Testis (tissue), 3 donors: ENCODE results near the gene TBC1D24. TPM values are rescaled to one million over a fixed set of nuclear protein-coding genes. Genes with fewer than 3 reads are reported as not detected.

Experiments used
- DNase-seq: peaks from one replicate; pipeline ENCODE4 v3.0.0-alpha.2; 2019
- H3K27ac ChIP-seq, 2 donors: fragments of 200-600 bp; sonication (generic); one replicate each; pipeline ENCODE4 v1.5.1; 2019
- H3K27me3 ChIP-seq: fragments of 200-600 bp; sonication (generic); one replicate; pipeline ENCODE4 v1.5.1; 2019
- H3K36me3 ChIP-seq: fragments of 200-600 bp; sonication (generic); one replicate; pipeline ENCODE4 v1.5.1; 2017; ENCODE audit warnings: low read depth; ENCODE audit errors: missing control alignments
- H3K4me1 ChIP-seq: fragments of 200-600 bp; sonication (generic); one replicate; pipeline ENCODE4 v1.5.1; 2019
- H3K4me3 ChIP-seq, 2 donors: fragments of 200-600 bp; sonication (generic); one replicate each; pipeline ENCODE4 v1.5.1; 2017 to 2019
- H3K9me3 ChIP-seq: fragments of 200-600 bp; sonication (generic); one replicate; pipeline ENCODE4 v1.5.1; 2017
- CTCF ChIP-seq, 3 experiments: fragments of 450-650 bp in 2 of 3; fragments of 200-600 bp in 1 of 3; sonication (generic) in 1 of 3; IDR thresholded peaks; one replicate each; pipeline ENCODE4 v1.5.1; 2016 to 2019; ENCODE audit warnings: antibody characterized with exemption in 3 of 3, mild to moderate bottlenecking in 2 of 3, moderate library complexity in 1 of 3
- POLR2A ChIP-seq: fragments of 450-650 bp; IDR thresholded peaks from one replicate; pipeline ENCODE4 v1.6.1; 2017; ENCODE audit warnings: antibody characterized with exemption, mild to moderate bottlenecking, moderate library complexity
- WGBS, 2 donors: methylation state at CpG; one replicate each; pipeline ENCODE4 v1.1.5; 2018; 5-methylcytosine and 5-hydroxymethylcytosine counted together
- intact Hi-C: fragments of 100-400 bp; cut with DNase I; formaldehyde crosslinking; loops from one replicate; pipeline ENCODE4 v1.15.1; 2023; ENCODE audit warnings: low total_unique reads
- polyA plus RNA-seq: library from polyadenylated mRNA; stranded (reverse); fragments of 350-450 nt; fragmentation: Illumina TruSeq; extraction: RNeasy Lipid Tissue Mini Kit (QIAGEN cat#74804); gene quantifications from one replicate; pipeline ENCODE4 v1.2.3, GENCODE V29; 2014; ENCODE audit warnings: low read depth, low replicate concordance; ENCODE audit not compliant: insufficient read depth
- total RNA-seq, 2 donors: library from RNA; depleted of rRNA; stranded (reverse); fragments of >200 nt; gene quantifications; one replicate each; pipeline ENCODE4 v1.2.3, GENCODE V29; 2016

Gene TBC1D24
- total and polyA plus RNA-seq, 3 donors from 2014 or later, result 5.3 to 13.5 (median 11.2) TPM

- Histone ChIP-seq H3K27ac (no peak overlapping the region), H3K4me3 (no peak overlapping the region), H3K4me1 (peaks cover 9% of the 10 kb centered on the region), H3K9me3 (no peaks in the 10 kb centered on the region), H3K36me3 (no peaks in the 10 kb centered on the region), H3K27me3 (no peaks in the 10 kb centered on the region)
- intact Hi-C loops, result loop anchor here (10.0 kb wide), 1 partner anchor 153 kb away; no protein-coding TSS in a partner anchor
- TF ChIP-seq POLR2A (no peak), CTCF (IDR thresholded peaks at IDR 0.05) (no peak)
- 77 to 78% methylated on average over 9 to 15 of the region's 15 CpGs for WGBS, 2 donors
- no peak for DNase-seq
Observed at GRCh38 chr16:2487903-2488531, 13.1 kb downstream of the TBC1D24 start.

DNA sequence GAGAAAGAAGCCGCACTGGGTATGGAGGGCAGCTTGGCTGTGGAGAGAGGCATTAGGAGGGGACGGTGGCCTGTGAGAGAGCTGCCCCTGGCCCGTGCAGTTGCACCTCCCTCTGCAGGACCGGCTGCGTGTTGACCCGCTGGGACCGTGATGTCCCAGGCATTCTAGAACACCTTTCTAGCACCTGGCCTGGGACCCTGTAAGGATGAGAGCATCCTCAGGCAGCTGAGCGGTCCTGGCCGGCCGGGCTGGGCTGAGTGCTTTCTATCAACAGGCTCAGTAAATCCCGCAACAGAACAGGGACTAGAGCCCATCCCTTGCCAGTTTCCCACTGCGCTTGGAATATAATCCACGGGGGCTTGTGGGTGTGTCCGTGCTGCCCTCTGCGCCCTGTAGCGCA is 14.7 kb downstream of the TBC1D24 start:
- intact Hi-C loops, result loop anchor here (10.0 kb wide), 1 partner anchor 155 kb away; no protein-coding TSS in a partner anchor
- DNase-seq, result no peak
- Histone ChIP-seq H3K36me3 (no peaks in the 10 kb centered on the region), H3K4me3 (no peak overlapping the region), H3K27ac (no peak overlapping the region), H3K9me3 (no peaks in the 10 kb centered on the region), H3K4me1 (peaks cover 4% of the 10 kb centered on the region), H3K27me3 (no peaks in the 10 kb centered on the region)
- TF ChIP-seq CTCF (IDR thresholded peaks at IDR 0.05) (no peak), POLR2A (no peak)
- 93 to 94% methylated on average over 16 of the region's 16 CpGs for WGBS, 2 donors

DNA sequence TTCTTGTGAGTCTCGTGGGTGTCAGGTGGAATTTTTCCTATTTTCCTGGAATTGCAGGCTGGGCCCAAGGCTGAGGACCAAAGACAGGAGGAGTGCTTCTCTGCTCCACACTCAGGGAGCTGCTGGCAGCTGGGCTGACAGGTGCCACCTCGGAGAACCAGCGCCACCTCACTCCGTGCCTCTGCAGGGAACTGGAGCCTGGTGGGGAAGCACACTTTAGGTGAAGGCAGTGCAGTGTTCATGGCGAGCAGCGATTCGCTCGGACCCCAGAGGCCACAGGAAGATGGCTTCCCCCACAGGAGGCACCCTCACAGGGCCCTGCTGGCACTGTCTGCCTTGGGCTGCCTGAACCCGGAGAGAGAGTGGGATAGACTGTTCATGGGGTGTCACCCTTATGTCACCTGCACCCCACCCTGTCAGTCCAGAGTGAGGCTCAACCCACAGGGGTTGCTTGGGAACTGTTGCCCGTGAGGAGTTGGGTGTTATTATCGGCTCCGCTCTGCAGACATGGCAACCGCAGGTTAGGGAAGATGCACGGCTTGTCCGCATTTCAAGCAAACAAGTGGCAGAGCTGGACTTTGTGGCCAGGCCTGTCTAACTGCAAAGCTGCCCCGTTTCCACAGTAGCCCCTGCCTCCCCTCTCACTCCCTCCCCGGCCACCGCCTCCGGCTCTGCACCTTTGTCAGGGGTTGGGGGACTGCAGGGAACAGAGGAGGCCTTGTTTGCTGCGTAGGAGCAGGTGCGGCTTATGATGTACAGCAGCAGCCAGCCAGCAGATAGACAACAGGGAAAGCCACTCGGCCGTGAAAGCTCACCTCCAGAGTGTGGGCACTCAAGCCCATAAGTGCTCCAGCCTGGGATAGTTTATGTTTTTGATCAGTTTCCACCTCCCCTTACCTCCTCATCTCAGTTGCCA is 15.5 kb downstream of the TBC1D24 start:
- TF ChIP-seq POLR2A (no peak), CTCF (IDR thresholded peaks at IDR 0.05) (no peak)
- H3K4me1 ChIP-seq, result peaks cover 4% of the 10 kb centered on the region

DNA sequence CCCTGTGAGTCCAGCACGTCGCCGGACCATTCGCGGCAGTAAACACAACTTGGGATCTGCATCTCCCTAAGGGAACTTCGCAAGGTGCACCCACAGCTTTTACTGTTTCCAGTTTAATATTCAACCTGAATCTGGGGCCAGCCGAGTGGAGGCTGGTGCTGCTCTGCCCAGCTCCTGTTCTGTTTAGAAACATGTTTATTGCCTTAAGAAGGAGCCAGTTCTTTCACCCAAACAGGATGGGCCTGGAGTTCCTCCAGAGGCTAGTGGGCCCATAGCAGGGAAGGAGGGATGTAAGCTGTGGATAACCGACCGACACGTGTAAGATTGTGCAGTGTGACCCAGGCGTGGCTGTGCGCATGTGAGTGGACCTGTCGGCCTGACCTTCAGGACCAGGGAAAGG is 17.4 kb downstream of the TBC1D24 start:
- WGBS, 2 donors, result 93 to 96% methylated on average over 13 of the region's 13 CpGs
- Histone ChIP-seq H3K9me3 (no peaks in the 10 kb centered on the region), H3K27ac (no peak overlapping the region), H3K4me1 (peaks cover 5% of the 10 kb centered on the region), H3K27me3 (no peaks in the 10 kb centered on the region), H3K36me3 (no peaks in the 10 kb centered on the region), H3K4me3 (no peak overlapping the region)
- DNase-seq, result no peak
- intact Hi-C loops, result no loop called here
- TF ChIP-seq POLR2A (no peak), CTCF (IDR thresholded peaks at IDR 0.05) (no peak)

More for the DNA sequence above, 15.5 kb downstream of the TBC1D24 start:
- H3K36me3 ChIP-seq, result no peaks in the 10 kb centered on the region
- no peaks in the 10 kb centered on the region for H3K27me3 ChIP-seq
- H3K4me3 ChIP-seq, result no peak overlapping the region
- H3K9me3 ChIP-seq, result no peaks in the 10 kb centered on the region
- H3K27ac ChIP-seq, result no peak overlapping the region
- intact Hi-C loops, result no loop called here
- no peak for DNase-seq
- 86 to 88% methylated on average over 15 to 23 of the region's 23 CpGs for WGBS, 2 donors
